ENCODE results near the gene IVD.

Gene IVD

GRCh38 chr15:40386480-40386879, 19.1 kb upstream of the IVD start:
- TF ChIP-seq CTCF (conservative IDR thresholded peaks at IDR 0.05; ENCODE audit: low read depth, low read length): no peak
- no peak for DNase-seq (ENCODE audit: low read depth)
- no peak overlapping the region for H3K4me3 ChIP-seq (ENCODE audit: low read length)

GRCh38 chr15:40388941-40389823, 16.4 kb upstream of the IVD start:
- no peak for TF ChIP-seq CTCF (conservative IDR thresholded peaks at IDR 0.05; ENCODE audit: low read depth, low read length)
- H3K4me3 ChIP-seq (ENCODE audit: low read length): no peak overlapping the region
- DNase-seq (ENCODE audit: low read depth): no peak

GRCh38 chr15:40389824-40390595, 15.6 kb upstream of the IVD start:
- H3K4me3 ChIP-seq (ENCODE audit: low read length): no peak overlapping the region
- TF ChIP-seq CTCF (conservative IDR thresholded peaks at IDR 0.05; ENCODE audit: low read depth, low read length): no peak
- DNase-seq (ENCODE audit: low read depth): no peak

- H3K4me3 ChIP-seq (ENCODE audit: low read length): no peak overlapping the region
- DNase-seq (ENCODE audit: low read depth): no peak
- no peak for TF ChIP-seq CTCF (conservative IDR thresholded peaks at IDR 0.05; ENCODE audit: low read depth, low read length)
Measured at GRCh38 chr15:40392986-40393948, 12.3 kb upstream of the IVD start.

- no peak overlapping the region for H3K4me3 ChIP-seq (ENCODE audit: low read length)
- no peak for DNase-seq (ENCODE audit: low read depth)
- TF ChIP-seq CTCF (conservative IDR thresholded peaks at IDR 0.05; ENCODE audit: low read depth, low read length): no peak
Measured at GRCh38 chr15:40397688-40398412, 7.7 kb upstream of the IVD start.

GRCh38 chr15:40398413-40398873, 7.2 kb upstream of the IVD start:
- DNase-seq (ENCODE audit: low read depth): no peak
- no peak overlapping the region for H3K4me3 ChIP-seq (ENCODE audit: low read length)
- no peak for TF ChIP-seq CTCF (conservative IDR thresholded peaks at IDR 0.05; ENCODE audit: low read depth, low read length)

Data from retinal pigment epithelial cell (primary cell).